ENCODE measurements around the gene ZC3H18.

Gene ZC3H18

GRCh38 chr16:88678224-88678979 is 108.2 kb downstream of the ZC3H18 start:
- DNase-seq (ENCODE audit: low read depth), result no peak

GRCh38 chr16:88680554-88681083 is 110.4 kb downstream of the ZC3H18 start:
- no peak for DNase-seq (ENCODE audit: low read depth)

DNA sequence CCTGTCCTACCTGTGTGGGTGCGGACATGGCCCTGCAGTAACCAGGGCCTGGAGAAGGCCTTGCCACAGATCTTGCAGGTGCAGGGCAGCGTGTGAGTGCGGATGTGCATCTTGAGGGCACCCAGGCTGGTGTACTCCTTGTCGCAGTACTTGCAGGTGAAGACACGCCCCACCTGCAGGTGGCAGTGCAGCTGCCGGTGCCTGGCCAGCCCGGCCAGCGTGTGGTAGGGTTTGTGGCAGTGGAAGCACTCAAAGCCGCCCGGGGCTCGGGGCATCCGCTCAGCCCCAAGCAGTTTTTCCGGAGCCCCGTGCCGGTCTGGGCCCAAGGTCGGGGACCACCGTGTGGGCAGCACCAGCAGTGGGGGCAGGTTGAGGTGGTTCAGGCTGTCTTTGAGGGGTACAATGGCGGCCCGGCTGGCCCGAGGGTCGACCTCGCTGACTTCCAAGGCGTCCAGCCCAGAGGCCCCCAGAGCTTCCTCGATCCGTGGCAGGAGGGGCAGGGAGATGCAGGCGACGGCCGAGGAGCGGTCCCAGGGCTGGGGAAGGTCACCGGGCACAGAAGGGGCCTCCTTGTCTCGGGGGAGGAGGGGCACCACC is 111.0 kb downstream of the ZC3H18 start:
- DNase-seq (ENCODE audit: low read depth), result no peak

All from CMK (cell line).